HFF-Myc (cell line): ENCODE measurements around the gene GNRH2.

Experiments
- DNase-seq: peaks from one replicate; pipeline ENCODE4 v3.0.0-alpha.2; 2011; ENCODE audit warnings: low read depth; ENCODE audit errors: extremely low read depth
- H3K4me3 ChIP-seq: replicated peaks from 2 replicates; pipeline ENCODE4 v1.5.1; 2011; ENCODE audit warnings: low read depth, mild to moderate bottlenecking, control low read depth, low read length
- TF ChIP-seq, protein P1 (sequence below): IDR thresholded peaks from 2 replicates; pipeline ENCODE4 v1.5.1; 2012; ENCODE audit warnings: mild to moderate bottlenecking, low read depth, low read length, control low read depth; ENCODE audit errors: missing control alignments

Gene GNRH2

DNA sequence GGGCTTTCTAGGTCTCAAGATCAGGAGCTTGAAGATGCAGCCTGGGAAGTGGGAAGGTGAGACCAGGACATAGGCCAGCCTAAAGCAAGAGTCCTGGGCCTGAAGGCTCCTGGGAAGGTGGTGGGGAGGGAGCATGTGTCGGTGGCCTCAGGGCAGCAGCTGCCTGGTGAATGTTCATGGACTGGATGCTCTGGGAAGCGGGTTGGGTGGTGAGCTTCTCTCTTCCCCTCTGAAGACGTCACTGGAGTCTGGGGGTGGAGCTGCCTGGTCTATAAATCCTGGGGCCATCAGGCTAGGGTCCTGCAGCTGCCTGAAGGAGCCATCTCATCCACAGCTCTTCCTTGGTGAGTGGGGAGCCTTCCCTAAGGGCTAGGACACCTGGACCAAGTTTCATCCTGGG lies at the start of gene GNRH2:
Gene GNRH2, plus strand, starts transcription at position 301 of the 400 bp plus-strand sequence. CDS start 793 bp downstream, outside the sequence.
- no peak within 1 kb of the TSS for H3K4me3 ChIP-seq
- no peak for DNase-seq
- TF ChIP-seq, protein P1, sequence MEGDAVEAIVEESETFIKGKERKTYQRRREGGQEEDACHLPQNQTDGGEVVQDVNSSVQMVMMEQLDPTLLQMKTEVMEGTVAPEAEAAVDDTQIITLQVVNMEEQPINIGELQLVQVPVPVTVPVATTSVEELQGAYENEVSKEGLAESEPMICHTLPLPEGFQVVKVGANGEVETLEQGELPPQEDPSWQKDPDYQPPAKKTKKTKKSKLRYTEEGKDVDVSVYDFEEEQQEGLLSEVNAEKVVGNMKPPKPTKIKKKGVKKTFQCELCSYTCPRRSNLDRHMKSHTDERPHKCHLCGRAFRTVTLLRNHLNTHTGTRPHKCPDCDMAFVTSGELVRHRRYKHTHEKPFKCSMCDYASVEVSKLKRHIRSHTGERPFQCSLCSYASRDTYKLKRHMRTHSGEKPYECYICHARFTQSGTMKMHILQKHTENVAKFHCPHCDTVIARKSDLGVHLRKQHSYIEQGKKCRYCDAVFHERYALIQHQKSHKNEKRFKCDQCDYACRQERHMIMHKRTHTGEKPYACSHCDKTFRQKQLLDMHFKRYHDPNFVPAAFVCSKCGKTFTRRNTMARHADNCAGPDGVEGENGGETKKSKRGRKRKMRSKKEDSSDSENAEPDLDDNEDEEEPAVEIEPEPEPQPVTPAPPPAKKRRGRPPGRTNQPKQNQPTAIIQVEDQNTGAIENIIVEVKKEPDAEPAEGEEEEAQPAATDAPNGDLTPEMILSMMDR, result no peak

GRCh38 chr20:2995796-2996195 lies 47.6 kb upstream of the GNRH2 start:
- TF ChIP-seq, protein P1, result no peak
- no peak for DNase-seq
- no peak overlapping the region for H3K4me3 ChIP-seq

DNA sequence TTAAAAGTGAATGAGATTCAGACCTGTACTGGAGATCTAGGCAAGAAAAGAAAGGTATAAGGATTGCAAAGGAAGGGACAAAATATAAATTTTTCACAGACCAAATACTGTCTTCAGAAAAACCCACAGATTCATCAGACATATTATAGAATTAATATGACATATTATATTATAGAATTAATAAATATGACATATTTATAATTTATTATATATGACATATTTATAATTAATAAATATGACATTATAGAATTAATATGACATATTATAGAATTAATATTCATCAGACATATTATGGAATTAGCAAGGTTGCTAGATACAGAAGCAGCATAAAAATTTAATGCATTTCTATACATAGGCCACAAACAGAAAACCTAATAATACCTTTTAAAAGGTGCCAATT lies 44.7 kb upstream of the GNRH2 start:
- TF ChIP-seq, protein P1, result no peak
- no peak overlapping the region for H3K4me3 ChIP-seq
- no peak for DNase-seq

- no peak overlapping the region for H3K4me3 ChIP-seq
- TF ChIP-seq, protein P1, result peak; percentile 50
- DNase-seq, result peak; percentile 30
Observed at GRCh38 chr20:3000852-3001523, 42.4 kb upstream of the GNRH2 start.

- H3K4me3 ChIP-seq, result no peak overlapping the region
- TF ChIP-seq, protein P1, result no peak
- DNase-seq, result no peak
Observed at GRCh38 chr20:3003416-3003815, 40.0 kb upstream of the GNRH2 start.

DNA sequence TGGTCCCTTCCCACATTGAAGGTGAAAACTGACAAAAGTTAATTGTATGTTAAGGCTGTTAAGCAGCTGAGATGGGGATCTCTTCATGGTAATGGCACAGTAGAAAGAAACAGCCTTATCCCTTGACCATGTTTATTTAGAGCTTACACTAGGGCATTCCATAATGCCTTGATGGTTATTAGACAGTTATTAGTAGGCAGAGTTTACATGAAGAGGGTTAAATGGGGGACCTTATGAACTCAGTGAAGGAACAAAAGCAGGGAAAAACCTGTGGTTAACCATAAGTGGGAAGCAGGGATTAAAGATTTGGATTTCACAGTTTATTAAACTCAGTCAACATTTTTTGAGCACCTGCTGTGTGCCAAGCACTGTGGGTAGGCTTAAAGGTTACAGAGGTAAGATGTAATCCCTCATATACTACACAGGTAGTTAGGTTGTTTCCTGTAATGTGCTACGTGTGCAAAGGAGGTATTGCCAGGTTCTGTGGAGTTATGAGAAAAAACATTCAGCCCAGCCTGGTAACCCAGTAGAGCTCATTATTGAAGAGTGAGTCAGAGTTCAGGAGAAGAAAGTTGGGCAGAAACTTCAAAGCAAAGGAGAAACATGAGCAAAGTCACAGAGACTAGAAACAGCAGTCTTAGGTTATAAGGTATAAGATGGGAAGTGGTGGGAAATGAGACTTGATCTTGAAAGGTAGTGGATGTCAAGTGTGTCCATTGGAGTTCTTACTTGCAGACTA lies 32.3 kb upstream of the GNRH2 start:
- no peak overlapping the region for H3K4me3 ChIP-seq

More for the DNA sequence above, 32.3 kb upstream of the GNRH2 start:
- TF ChIP-seq, protein P1, result no peak
- DNase-seq, result peak; percentile 4
